Neural progenitor cell (in vitro differentiated cells): ENCODE results near the gene GRAMD1B. TPM values are rescaled to one million over a fixed set of nuclear protein-coding genes. Genes with fewer than 3 reads are reported as not detected.
"Not testable (repeated sequence)": the region's sequence is repeated elsewhere in the genome, so short reads cannot be mapped to it uniquely, and the experiment has no call there.

Source experiments
- DNase-seq: peaks from one replicate; pipeline ENCODE4 v3.0.0-alpha.2; 2016; ENCODE audit warnings: low spot score
- H2AFZ ChIP-seq: fragments of 200-600 bp; sonication (generic); replicated peaks from 2 replicates; pipeline ENCODE4 v1.6.1; 2016; ENCODE audit warnings: antibody characterized with exemption
- H3F3A ChIP-seq: fragments of 200-600 bp; sonication (generic); 2 replicates; pipeline ENCODE4 v1.6.1; 2016; ENCODE audit warnings: antibody characterized with exemption, low read depth
- H3K27ac ChIP-seq: fragments of 200-600 bp; sonication (generic); 2 replicates; pipeline ENCODE4 v1.5.1; 2016; ENCODE audit warnings: mild to moderate bottlenecking
- H3K27me3 ChIP-seq: fragments of 200-600 bp; sonication (generic); 2 replicates; pipeline ENCODE4 v1.6.1; 2016; ENCODE audit warnings: mild to moderate bottlenecking, moderate library complexity
- H3K36me3 ChIP-seq: fragments of 200-600 bp; sonication (generic); 2 replicates; pipeline ENCODE4 v1.5.1; 2016
- H3K4me1 ChIP-seq: fragments of 200-600 bp; sonication (generic); 2 replicates; pipeline ENCODE4 v1.6.1; 2016; ENCODE audit warnings: mixed run types
- H3K4me2 ChIP-seq: fragments of 200-600 bp; sonication (generic); 2 replicates; pipeline ENCODE4 v1.6.1; 2016
- H3K4me3 ChIP-seq: fragments of 200-600 bp; sonication (generic); 2 replicates; pipeline ENCODE4 v1.5.1; 2016
- H3K79me2 ChIP-seq: fragments of 200-600 bp; sonication (generic); 2 replicates; pipeline ENCODE4 v1.6.1; 2016; ENCODE audit warnings: low read depth
- H3K9ac ChIP-seq: fragments of 200-600 bp; sonication (generic); 2 replicates; pipeline ENCODE4 v1.6.1; 2016
- H3K9me3 ChIP-seq: fragments of 200-600 bp; sonication (generic); 2 replicates; pipeline ENCODE4 v1.5.1; 2016; ENCODE audit warnings: low read depth
- H4K20me1 ChIP-seq: fragments of 200-600 bp; sonication (generic); 2 replicates; pipeline ENCODE4 v1.6.1; 2016; ENCODE audit warnings: low read depth
- H3K27ac Mint-ChIP-seq: 3 replicates; pipeline ENCODE4 v1.8.0; 2021; ENCODE audit warnings: mixed read lengths
- H3K27me3 Mint-ChIP-seq: 2 replicates; pipeline ENCODE4 v1.8.0; 2022; ENCODE audit warnings: low read depth, mild to moderate bottlenecking, inconsistent platforms, moderate library complexity, mixed read lengths; ENCODE audit not compliant: insufficient read depth
- H3K36me3 Mint-ChIP-seq: 3 replicates; pipeline ENCODE4 v1.8.0; 2021; ENCODE audit warnings: mixed read lengths
- H3K4me1 Mint-ChIP-seq: 3 replicates; pipeline ENCODE4 v1.8.0; 2021; ENCODE audit warnings: mixed read lengths
- H3K4me3 Mint-ChIP-seq: 3 replicates; pipeline ENCODE4 v1.8.0; 2021; ENCODE audit warnings: mild to moderate bottlenecking, moderate library complexity, mixed read lengths
- H3K9me3 Mint-ChIP-seq: 3 replicates; pipeline ENCODE4 v1.8.0; 2020; ENCODE audit warnings: mixed read lengths
- CTCF ChIP-seq: fragments of 200-600 bp; sonication (generic); IDR thresholded peaks from 2 replicates; pipeline ENCODE4 v1.5.1; 2017; ENCODE audit warnings: antibody characterized with exemption, mild to moderate bottlenecking
- EZH2 ChIP-seq: fragments of 200-600 bp; sonication (generic); IDR thresholded peaks from 2 replicates; pipeline ENCODE4 v1.6.1; 2017; ENCODE audit warnings: antibody characterized with exemption, mild to moderate bottlenecking, moderate library complexity
- EZH2phosphoT487 ChIP-seq: fragments of 200-600 bp; sonication (generic); IDR thresholded peaks from 2 replicates; pipeline ENCODE4 v1.6.1; 2017; ENCODE audit warnings: antibody characterized with exemption
- total RNA-seq: library from RNA; depleted of rRNA; stranded (reverse); fragments of >200 nt; gene quantifications from 2 replicates; pipeline ENCODE4 v1.2.3, GENCODE V29; 2015; ENCODE audit warnings: low replicate concordance

The GRAMD1B gene
- total RNA-seq, 1 donor from 2014 or later: 12.6 TPM

- Mint-ChIP-seq H3K27ac (no peak overlapping the region), H3K36me3 (no peaks in the 10 kb centered on the region), H3K9me3 (no peaks in the 10 kb centered on the region), H3K4me3 (peak overlapping the region; percentile 81), H3K4me1 (peaks cover 3% of the 10 kb centered on the region), H3K27me3 (peaks cover 38% of the 10 kb centered on the region)
- peaks cover 90% of the 10 kb centered on the region for H3K27me3 ChIP-seq
- H3K27ac ChIP-seq: no peak overlapping the region
- peak overlapping the region; percentile 94 for H3K4me2 ChIP-seq
- peak overlapping the region; percentile 99 for H2AFZ ChIP-seq
- H3K4me1 ChIP-seq: peaks cover 7% of the 10 kb centered on the region
- no peaks in the 10 kb centered on the region for H3K36me3 ChIP-seq
- H3F3A ChIP-seq: peaks cover 18% of the 10 kb centered on the region
- peaks cover 15% of the 10 kb centered on the region for H4K20me1 ChIP-seq
- TF ChIP-seq CTCF: peak; percentile 43
- TF ChIP-seq EZH2: peak; percentile 62
- peak; percentile 48 for TF ChIP-seq EZH2phosphoT487
- no peak overlapping the region for H3K9ac ChIP-seq
- no peaks in the 10 kb centered on the region for H3K79me2 ChIP-seq
- H3K9me3 ChIP-seq: no peaks in the 10 kb centered on the region
- peak overlapping the region; percentile 68 for H3K4me3 ChIP-seq
- peak; percentile 74 for DNase-seq
Measured at GRCh38 chr11:123653827-123654565, 223.9 kb downstream of the GRAMD1B start.

- Histone ChIP-seq H3K27me3 (peaks cover 90% of the 10 kb centered on the region), H3K4me3 (peak within 1 kb of the TSS; percentile 68), H2AFZ (peak within 1 kb of the TSS; percentile 99), H3K36me3 (no peaks in the 10 kb centered on the region), H3K27ac (no peak within 1 kb of the TSS), H3K4me1 (peaks cover 7% of the 10 kb centered on the region), H3K4me2 (peak within 1 kb of the TSS; percentile 94), H3K9me3 (no peaks in the 10 kb centered on the region), H3K79me2 (no peaks in the 10 kb centered on the region), H3F3A (peaks cover 18% of the 10 kb centered on the region), H4K20me1 (peaks cover 15% of the 10 kb centered on the region), H3K9ac (no peak within 1 kb of the TSS)
- no peaks in the 10 kb centered on the region for H3K36me3 Mint-ChIP-seq
- no peak for TF ChIP-seq CTCF
- TF ChIP-seq EZH2phosphoT487: no peak
- TF ChIP-seq EZH2: no peak
- H3K4me1 Mint-ChIP-seq: peaks cover 3% of the 10 kb centered on the region
- peak within 1 kb of the TSS; percentile 85 for H3K4me3 Mint-ChIP-seq
- peaks cover 38% of the 10 kb centered on the region for H3K27me3 Mint-ChIP-seq
- DNase-seq: peak; percentile 88
- H3K9me3 Mint-ChIP-seq: no peaks in the 10 kb centered on the region
- no peak within 1 kb of the TSS for H3K27ac Mint-ChIP-seq
Measured at GRCh38 chr11:123654566-123655081, 224.6 kb downstream of the GRAMD1B start, which contains the start of gene SCN3B. TSS of gene SCN3B (minus strand) at chr11:123654624. CDS start at chr11:123653801, 823 bp downstream.

- no peak overlapping the region for H3K27ac Mint-ChIP-seq
- peaks cover 3% of the 10 kb centered on the region for H3K4me1 Mint-ChIP-seq
- DNase-seq: no peak
- peaks cover 44% of the 10 kb centered on the region for H3K27me3 ChIP-seq
- H3F3A ChIP-seq: peaks cover 9% of the 10 kb centered on the region
- peaks cover 9% of the 10 kb centered on the region for H3K9me3 Mint-ChIP-seq
- H3K36me3 ChIP-seq: no peaks in the 10 kb centered on the region
- no peak overlapping the region for H3K4me3 Mint-ChIP-seq
- no peak for TF ChIP-seq EZH2phosphoT487
- TF ChIP-seq EZH2: no peak
- TF ChIP-seq CTCF: no peak
- H3K4me1 ChIP-seq: peaks cover 7% of the 10 kb centered on the region
- H3K9me3 ChIP-seq: no peaks in the 10 kb centered on the region
- no peak overlapping the region for H3K4me2 ChIP-seq
- peaks cover 19% of the 10 kb centered on the region for H3K27me3 Mint-ChIP-seq
- no peak overlapping the region for H2AFZ ChIP-seq
- H3K9ac ChIP-seq: no peak overlapping the region
- H3K79me2 ChIP-seq: no peaks in the 10 kb centered on the region
- H3K36me3 Mint-ChIP-seq: no peaks in the 10 kb centered on the region
- no peak overlapping the region for H3K27ac ChIP-seq
- peaks cover under 1% of the 10 kb centered on the region for H4K20me1 ChIP-seq
- no peak overlapping the region for H3K4me3 ChIP-seq
Measured at GRCh38 chr11:123659311-123659710, 229.2 kb downstream of the GRAMD1B start.

GRCh38 chr11:123659965-123660364 is 229.9 kb downstream of the GRAMD1B start:
- H3K27me3 ChIP-seq: peaks cover 39% of the 10 kb centered on the region
- H3K9me3 Mint-ChIP-seq, H3K4me2 ChIP-seq, H4K20me1 ChIP-seq, H3K36me3 ChIP-seq, H3K36me3 Mint-ChIP-seq, H3F3A ChIP-seq, H3K27ac Mint-ChIP-seq, H3K27ac ChIP-seq, H2AFZ ChIP-seq, DNase-seq, H3K4me1 Mint-ChIP-seq, H3K9me3 ChIP-seq, H3K79me2 ChIP-seq, H3K4me3 Mint-ChIP-seq, H3K4me1 ChIP-seq, H3K9ac ChIP-seq, H3K4me3 ChIP-seq: not testable (repeated sequence)
- peaks cover 19% of the 10 kb centered on the region for H3K27me3 Mint-ChIP-seq
